AG04450 (cell line): ENCODE results near the gene TRDN. TPM values are rescaled to one million over a fixed set of nuclear protein-coding genes. Genes with fewer than 3 reads are reported as not detected.

Experiments used
- CTCF ChIA-PET: fragments of 300-600, 350-600 bp; formaldehyde crosslinking; extraction: SDS; loops from one replicate; lab custom pipeline; 2022; ENCODE audit warnings: antibody characterized with exemption, inconsistent platforms; lab: Charles Lee
- POLR2A ChIA-PET: fragments of 350-600 bp; formaldehyde crosslinking; extraction: SDS; loops from one replicate; lab custom pipeline; 2021; ENCODE audit warnings: antibody characterized with exemption, inconsistent platforms; lab: Yijun Ruan, JAX
- DNase-seq: peaks from one replicate; pipeline ENCODE4 v3.0.0-alpha.2; 2011; ENCODE audit warnings: low read depth, low spot score
- H3K27ac ChIP-seq: one replicate; pipeline ENCODE4 v1.5.1; 2012; ENCODE audit warnings: low read depth, low read length, control low read depth
- H3K27me3 ChIP-seq: one replicate; pipeline ENCODE4 v1.6.0; 2012; ENCODE audit warnings: low read length; ENCODE audit not compliant: control insufficient read depth, insufficient read depth
- H3K4me3 ChIP-seq: 2 replicates; pipeline ENCODE4 v1.5.1; 2011; ENCODE audit warnings: mild to moderate bottlenecking, low read depth, low read length, control low read depth
- H3K9me3 ChIP-seq: 2 replicates; pipeline ENCODE4 v1.5.1; 2012; ENCODE audit warnings: low read length; ENCODE audit not compliant: control insufficient read depth, insufficient read depth
- polyA plus RNA-seq: library from polyadenylated mRNA; depleted of rRNA; stranded (reverse); fragments of >200 nt; gene quantifications from 2 replicates; pipeline ENCODE4 v1.2.3, GENCODE V29; 2011
- TF ChIP-seq, protein P1 (sequence below): IDR thresholded peaks from 2 replicates; pipeline ENCODE4 v1.5.1; 2011; ENCODE audit warnings: low read depth, low read length, control low read depth, inconsistent platforms

Gene TRDN
- polyA plus RNA-seq, 1 experiment, result not detected

DNA sequence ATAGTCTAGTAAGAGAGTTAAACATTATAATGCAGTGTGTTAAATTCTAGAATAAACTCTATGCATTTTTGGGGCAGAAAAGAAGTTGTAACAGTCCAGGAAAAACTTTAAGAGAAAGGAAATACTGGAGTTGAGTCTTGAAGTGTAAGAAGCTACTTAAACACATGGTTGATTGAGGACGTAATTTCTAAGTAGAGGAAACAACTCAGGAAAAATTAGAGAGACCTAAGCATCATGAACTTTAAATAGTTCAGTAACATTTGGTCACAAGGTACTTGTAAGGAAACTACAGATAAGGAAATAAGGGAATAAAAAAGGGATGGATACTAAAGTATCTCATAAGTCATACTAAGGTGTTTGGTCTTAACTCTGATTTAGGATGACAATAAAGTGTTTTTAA is 4.7 kb upstream of the TRDN start:
- ChIA-PET CTCF (no interaction called here), POLR2A (no interaction called here)
- Histone ChIP-seq H3K27ac (no peak overlapping the region), H3K9me3 (no peaks in the 10 kb centered on the region), H3K27me3 (no peaks in the 10 kb centered on the region), H3K4me3 (no peak overlapping the region)
- no peak for DNase-seq
- TF ChIP-seq, protein P1, sequence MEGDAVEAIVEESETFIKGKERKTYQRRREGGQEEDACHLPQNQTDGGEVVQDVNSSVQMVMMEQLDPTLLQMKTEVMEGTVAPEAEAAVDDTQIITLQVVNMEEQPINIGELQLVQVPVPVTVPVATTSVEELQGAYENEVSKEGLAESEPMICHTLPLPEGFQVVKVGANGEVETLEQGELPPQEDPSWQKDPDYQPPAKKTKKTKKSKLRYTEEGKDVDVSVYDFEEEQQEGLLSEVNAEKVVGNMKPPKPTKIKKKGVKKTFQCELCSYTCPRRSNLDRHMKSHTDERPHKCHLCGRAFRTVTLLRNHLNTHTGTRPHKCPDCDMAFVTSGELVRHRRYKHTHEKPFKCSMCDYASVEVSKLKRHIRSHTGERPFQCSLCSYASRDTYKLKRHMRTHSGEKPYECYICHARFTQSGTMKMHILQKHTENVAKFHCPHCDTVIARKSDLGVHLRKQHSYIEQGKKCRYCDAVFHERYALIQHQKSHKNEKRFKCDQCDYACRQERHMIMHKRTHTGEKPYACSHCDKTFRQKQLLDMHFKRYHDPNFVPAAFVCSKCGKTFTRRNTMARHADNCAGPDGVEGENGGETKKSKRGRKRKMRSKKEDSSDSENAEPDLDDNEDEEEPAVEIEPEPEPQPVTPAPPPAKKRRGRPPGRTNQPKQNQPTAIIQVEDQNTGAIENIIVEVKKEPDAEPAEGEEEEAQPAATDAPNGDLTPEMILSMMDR, result no peak

DNA sequence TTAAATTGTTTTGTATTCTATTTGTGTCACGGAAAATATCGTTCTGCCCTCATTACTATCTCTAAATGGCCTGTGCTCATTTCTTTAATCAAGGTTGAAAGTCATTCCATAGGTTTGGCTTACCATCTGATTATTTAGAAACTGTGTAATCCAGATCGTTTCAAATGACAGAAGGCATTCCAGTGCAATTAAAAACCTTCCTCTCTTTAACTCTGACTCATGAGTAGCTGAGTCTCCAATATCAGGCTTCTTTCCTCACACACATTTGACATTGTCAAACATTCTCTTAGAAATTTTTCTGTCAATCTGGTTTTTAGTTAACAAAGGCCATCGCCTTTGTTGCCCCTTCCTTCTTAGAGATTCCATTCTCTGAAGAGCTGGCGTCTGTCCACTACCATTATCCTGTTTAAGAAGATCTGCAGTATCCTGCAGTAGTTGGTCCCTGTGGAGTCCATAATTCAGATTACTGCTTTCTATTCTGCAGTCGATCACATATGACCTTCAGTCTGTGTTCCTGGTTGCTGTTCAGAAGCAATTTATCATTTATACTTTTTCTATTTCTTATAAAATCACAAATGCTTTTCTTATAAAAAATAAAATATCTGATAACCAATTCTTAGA is 3.9 kb upstream of the TRDN start:
- Histone ChIP-seq H3K27me3 (no peaks in the 10 kb centered on the region), H3K4me3 (no peak overlapping the region), H3K27ac (no peak overlapping the region), H3K9me3 (no peaks in the 10 kb centered on the region)
- CTCF ChIA-PET, result no interaction called here
- POLR2A ChIA-PET, result no interaction called here
- TF ChIP-seq, protein P1, result no peak
- no peak for DNase-seq

DNA sequence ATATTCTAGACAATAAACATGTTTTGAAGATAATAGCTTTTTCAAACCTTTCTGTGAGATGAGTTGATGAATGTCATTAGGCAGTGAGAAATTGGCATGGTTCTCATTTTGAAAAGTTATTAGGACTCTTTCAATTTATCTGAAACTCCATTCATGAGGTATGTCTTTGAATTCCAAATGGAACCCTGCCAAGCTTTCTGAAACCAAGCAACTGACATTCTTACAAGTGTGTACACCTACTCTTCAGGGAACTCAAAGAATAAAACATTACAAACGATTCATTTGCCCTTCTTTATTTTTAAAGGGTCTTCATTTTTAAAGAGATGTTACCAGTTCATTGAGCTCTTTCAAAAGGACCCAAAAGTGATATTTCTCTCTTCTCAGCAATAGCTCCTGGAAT is 2.1 kb upstream of the TRDN start:
- Histone ChIP-seq H3K27me3 (no peaks in the 10 kb centered on the region), H3K4me3 (no peak overlapping the region), H3K27ac (no peak overlapping the region), H3K9me3 (no peaks in the 10 kb centered on the region)
- POLR2A ChIA-PET, result no interaction called here
- no peak for DNase-seq
- TF ChIP-seq, protein P1, result no peak
- CTCF ChIA-PET, result no interaction called here

DNA sequence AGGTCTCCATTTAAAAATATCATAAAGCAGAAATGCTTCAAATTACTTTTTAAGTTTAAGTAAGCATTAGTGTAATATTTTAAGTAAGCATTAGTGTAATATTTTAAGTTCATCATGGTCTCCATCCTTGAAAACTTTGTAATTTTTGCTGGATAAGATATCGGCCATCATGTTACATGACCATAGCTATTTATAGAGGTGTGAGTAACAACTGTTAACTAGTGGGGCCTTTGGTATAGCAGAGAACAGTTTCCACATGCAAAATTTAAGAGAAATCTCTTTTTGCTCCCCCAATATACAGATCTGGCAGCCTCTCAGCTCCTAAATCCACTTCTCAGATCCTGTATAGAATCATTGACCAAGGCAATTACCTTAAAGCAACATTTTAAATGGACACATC is 468 bp downstream of the TRDN start:
- CTCF ChIA-PET, result no interaction called here
- no peak for DNase-seq
- no peaks in the 10 kb centered on the region for H3K27me3 ChIP-seq
- H3K9me3 ChIP-seq, result no peaks in the 10 kb centered on the region
- POLR2A ChIA-PET, result no interaction called here
- no peak overlapping the region for H3K4me3 ChIP-seq
- H3K27ac ChIP-seq, result no peak overlapping the region
- TF ChIP-seq, protein P1, result no peak

DNA sequence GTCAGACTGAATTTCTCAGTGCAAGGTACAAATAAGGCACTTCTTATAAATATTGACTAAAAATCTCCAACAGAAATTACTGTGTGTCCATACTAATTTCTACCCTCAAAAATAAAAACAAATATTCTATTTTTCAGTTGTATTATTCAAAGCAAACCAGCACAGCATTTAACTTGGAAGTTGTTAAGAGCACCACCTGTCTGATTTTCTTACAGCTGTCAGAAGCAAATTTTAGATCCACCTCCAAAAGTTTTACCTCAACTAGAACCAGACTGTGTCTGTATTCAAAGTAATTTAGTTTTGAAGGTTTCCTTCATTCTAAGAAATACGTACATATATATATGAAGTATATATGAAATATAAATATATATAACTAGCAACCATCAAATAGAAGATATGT is 1.2 kb downstream of the TRDN start:
- Histone ChIP-seq H3K27ac (no peak overlapping the region), H3K4me3 (no peak overlapping the region), H3K27me3 (no peaks in the 10 kb centered on the region), H3K9me3 (no peaks in the 10 kb centered on the region)
- TF ChIP-seq, protein P1, result no peak
- no peak for DNase-seq
- ChIA-PET POLR2A (no interaction called here), CTCF (no interaction called here)
